OCI-M2 (cell line): ENCODE results near the gene LEP.
"Not testable (repeated sequence)": the region's sequence is repeated elsewhere in the genome, so short reads cannot be mapped to it uniquely, and the experiment has no call there.

Source experiments
- DNase-seq: peaks from one replicate; lab custom pipeline; 2025; ENCODE audit not compliant: unreplicated experiment; lab: John Stamatoyannopoulos, UW

Gene LEP

GRCh38 chr7:128271471-128271941 lies 30.4 kb downstream of the LEP start:
- DNase-seq, result no peak

- DNase-seq, result no peak
Observed at GRCh38 chr7:128271942-128272481, 30.9 kb downstream of the LEP start.

- DNase-seq, result no peak
Observed at GRCh38 chr7:128274246-128274883, 33.3 kb downstream of the LEP start.

GRCh38 chr7:128274884-128275603 lies 34.0 kb downstream of the LEP start:
- DNase-seq, result no peak

- DNase-seq, result no peak
Observed at GRCh38 chr7:128275681-128276080, 34.6 kb downstream of the LEP start.

GRCh38 chr7:128278366-128278765 lies 37.3 kb downstream of the LEP start:
- no peak for DNase-seq

- DNase-seq, result no peak
Observed at GRCh38 chr7:128279124-128279713, 38.1 kb downstream of the LEP start.

GRCh38 chr7:128280451-128280850 lies 39.4 kb downstream of the LEP start:
- not testable (repeated sequence) for DNase-seq

GRCh38 chr7:128281605-128282380 lies 40.7 kb downstream of the LEP start:
- no peak for DNase-seq

- no peak for DNase-seq
Observed at GRCh38 chr7:128284102-128284501, 43.0 kb downstream of the LEP start.

- DNase-seq, result no peak
Observed at GRCh38 chr7:128287556-128287955, 46.5 kb downstream of the LEP start.

GRCh38 chr7:128298004-128298403 lies 56.9 kb downstream of the LEP start:
- not testable (repeated sequence) for DNase-seq

- no peak for DNase-seq
Observed at GRCh38 chr7:128299109-128299607, 58.1 kb downstream of the LEP start.

- no peak for DNase-seq
Observed at GRCh38 chr7:128302139-128302538, 61.1 kb downstream of the LEP start.

GRCh38 chr7:128303133-128303532 lies 62.1 kb downstream of the LEP start:
- DNase-seq, result no peak

- DNase-seq, result no peak
Observed at GRCh38 chr7:128303643-128304042, 62.6 kb downstream of the LEP start.

- DNase-seq, result no peak
Observed at GRCh38 chr7:128304212-128304611, 63.1 kb downstream of the LEP start.

- no peak for DNase-seq
Observed at GRCh38 chr7:128307061-128307460, 66.0 kb downstream of the LEP start.
